HS-5 (cell line): Measurements from ENCODE around the gene AQP6.

ENCODE experiments used
- DNase-seq: peaks from one replicate; pipeline ENCODE4 v3.0.0-alpha.2; 2012; ENCODE audit warnings: low read depth

Gene AQP6, protein sequence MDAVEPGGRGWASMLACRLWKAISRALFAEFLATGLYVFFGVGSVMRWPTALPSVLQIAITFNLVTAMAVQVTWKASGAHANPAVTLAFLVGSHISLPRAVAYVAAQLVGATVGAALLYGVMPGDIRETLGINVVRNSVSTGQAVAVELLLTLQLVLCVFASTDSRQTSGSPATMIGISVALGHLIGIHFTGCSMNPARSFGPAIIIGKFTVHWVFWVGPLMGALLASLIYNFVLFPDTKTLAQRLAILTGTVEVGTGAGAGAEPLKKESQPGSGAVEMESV

DNA sequence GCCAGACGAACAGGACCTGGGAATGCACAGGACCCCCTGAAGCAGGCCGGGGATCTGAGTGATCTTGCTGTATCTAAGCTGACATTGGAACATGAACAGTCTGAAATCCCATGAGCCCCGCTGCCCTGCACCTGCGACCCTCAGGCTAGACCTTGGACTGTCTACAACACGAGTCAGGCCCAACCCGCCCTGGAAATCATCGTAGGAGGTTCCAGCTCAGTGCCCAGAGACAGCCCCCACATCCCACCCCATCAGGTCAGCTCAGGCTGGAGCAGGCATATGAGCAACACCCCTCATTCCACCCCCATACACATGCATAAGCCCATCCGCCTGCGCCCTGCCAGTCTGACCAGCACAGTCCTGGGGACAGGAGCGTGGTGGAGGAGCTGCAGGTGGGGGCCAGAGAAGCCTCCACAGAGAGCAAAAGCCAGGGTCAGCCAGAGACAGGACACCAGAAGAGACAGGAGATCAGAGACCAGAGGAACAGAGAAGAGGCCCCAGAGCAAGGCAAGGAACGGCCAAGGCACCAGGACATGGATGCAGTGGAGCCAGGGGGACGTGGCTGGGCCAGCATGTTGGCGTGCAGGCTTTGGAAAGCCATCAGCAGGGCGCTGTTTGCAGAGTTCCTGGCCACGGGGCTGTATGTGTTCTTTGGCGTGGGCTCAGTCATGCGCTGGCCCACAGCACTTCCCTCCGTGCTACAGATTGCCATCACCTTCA is at the start of gene AQP6:
Gene AQP6 (plus strand): TSS at position 307 of the 720 bp plus-strand sequence. CDS start 227 bp downstream, at position 534.
- no peak for DNase-seq

DNA sequence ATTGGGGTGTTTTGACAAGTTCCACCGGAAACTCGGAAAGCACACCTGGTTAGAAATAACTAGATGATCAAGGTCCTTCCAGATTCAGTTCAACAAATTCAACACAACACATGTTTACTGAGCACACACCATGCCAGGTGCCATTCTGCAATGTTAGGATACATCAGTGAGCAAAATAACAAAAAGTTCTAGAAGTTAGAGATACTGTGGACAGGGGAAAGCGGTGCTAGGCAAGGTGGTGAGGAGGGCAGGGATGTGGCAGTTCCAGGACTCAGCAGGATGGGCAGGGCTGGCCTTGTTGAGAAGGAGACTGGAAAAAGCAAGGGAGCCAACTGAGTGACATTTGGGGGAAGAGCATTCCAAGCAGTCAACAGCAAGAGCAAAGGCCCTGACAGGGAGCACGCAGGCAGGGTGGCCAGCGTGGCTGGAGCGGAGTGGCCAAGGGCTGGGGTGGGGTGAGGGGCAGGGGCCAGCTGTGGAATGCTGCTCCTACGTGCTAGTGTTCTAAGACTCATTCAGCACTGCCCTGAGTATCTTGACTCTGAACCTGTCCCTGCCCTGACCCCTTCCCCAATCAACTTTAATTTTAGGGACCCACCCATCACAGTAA is 49.6 kb upstream of the AQP6 start:
- DNase-seq, result no peak

DNA sequence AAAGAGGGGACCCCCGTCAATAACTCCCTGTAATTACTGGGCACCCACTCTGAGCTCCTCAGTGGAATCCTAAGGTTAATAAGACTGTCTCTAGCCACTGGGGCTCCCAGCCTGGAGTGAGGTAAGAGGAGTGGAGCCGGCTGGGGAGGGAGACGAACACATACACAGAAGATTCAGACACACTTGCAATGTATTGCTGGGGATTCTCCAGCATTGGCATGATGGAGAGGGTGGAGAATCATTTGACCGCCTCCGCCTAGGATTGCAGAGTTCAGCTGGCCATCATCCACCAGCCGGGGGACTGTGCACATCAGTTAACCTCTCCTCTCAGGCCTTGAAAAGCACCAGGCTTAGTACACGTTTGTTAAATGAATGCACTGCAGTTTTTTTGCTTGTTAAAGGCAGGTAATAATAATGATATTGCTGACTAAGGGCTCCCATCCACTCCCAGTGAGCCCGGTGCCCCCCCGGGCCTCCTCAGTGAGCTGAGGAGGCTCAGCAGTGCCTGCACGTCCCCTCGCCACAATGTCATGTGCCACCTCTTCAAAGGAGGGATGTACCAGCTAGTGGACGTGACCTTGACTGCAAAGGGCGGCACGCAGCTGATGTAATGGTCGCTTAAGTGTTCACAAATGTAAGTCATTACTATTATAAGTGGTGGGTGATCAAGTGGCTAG is 48.7 kb upstream of the AQP6 start:
- no peak for DNase-seq

- no peak for DNase-seq
These were observed 48.0 kb upstream of the AQP6 start for GRCh38 chr12:49924628-49925246.

DNA sequence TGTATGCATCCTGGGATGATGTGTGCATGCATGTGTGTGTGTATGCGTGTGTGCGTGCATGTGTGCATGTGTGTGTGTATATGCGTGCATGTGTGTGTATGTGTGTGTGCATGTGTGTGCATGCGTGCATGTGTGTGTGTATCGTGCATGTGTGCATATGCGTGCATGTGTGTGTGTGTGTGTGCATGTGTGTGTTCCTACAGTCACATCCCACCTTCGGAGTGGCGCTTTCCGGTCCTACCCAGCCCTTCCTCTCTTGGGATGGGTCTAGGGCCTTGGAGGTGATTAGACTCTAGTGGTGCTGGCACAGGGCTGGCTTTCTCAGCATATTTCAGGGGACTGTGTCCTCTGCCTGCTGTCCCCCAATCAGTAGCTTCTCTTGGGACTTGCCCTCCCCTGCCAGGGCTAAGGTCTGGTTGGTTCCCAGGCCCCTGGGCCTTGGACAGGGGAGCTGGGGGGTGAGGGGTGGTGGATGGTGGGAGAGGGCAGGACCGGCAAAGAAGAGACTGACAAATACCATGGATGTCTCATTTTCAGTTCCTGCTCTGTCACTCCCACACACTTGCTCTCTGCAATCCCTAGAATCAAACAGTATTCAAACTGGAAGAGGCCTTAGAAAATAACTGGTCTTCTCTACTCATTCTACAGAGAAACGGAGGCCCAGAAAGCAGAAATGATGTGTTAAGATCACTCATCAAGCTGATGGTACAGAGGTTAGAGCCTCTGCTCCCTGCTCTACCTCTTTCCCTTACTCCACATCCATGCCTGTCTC is 47.1 kb upstream of the AQP6 start:
- no peak for DNase-seq

- DNase-seq, result no peak
These were observed 44.3 kb upstream of the AQP6 start for GRCh38 chr12:49928471-49928870.

- DNase-seq, result no peak
These were observed 43.2 kb upstream of the AQP6 start for GRCh38 chr12:49929581-49929980.

- DNase-seq, result peak; percentile 33
These were observed 42.0 kb upstream of the AQP6 start for GRCh38 chr12:49930515-49931288.

GRCh38 chr12:49932023-49932422 is 40.7 kb upstream of the AQP6 start:
- no peak for DNase-seq

GRCh38 chr12:49932533-49933130 is 40.1 kb upstream of the AQP6 start:
- DNase-seq, result no peak

DNA sequence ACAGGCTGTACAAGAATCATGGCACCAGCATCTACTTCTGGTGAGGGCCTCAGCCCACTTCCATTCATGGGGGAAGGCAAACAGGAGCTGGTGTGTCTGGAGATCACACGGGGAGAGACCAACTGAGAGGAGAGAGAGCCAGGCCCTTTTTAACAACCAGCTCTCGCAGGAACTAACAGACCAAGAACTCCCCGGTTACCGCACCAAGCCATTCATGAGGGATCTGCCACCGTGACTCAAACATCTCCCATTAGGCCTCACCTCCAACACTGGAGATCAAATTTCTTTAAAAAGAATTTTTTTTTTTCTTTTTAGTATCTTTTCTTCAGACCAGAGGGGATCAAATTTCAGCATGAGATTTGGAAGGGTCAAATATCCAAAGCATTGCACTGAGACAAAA is 39.0 kb upstream of the AQP6 start:
- no peak for DNase-seq

GRCh38 chr12:49934505-49934904 is 38.2 kb upstream of the AQP6 start:
- DNase-seq, result no peak

GRCh38 chr12:49936925-49937324 is 35.8 kb upstream of the AQP6 start:
- no peak for DNase-seq

GRCh38 chr12:49937639-49938300 is 35.0 kb upstream of the AQP6 start:
- DNase-seq, result no peak

- no peak for DNase-seq
These were observed 33.4 kb upstream of the AQP6 start for GRCh38 chr12:49939307-49939706.

- no peak for DNase-seq
These were observed 33.0 kb upstream of the AQP6 start for GRCh38 chr12:49939707-49940106.

- DNase-seq, result no peak
These were observed 30.9 kb upstream of the AQP6 start for GRCh38 chr12:49941556-49942511.

GRCh38 chr12:49942512-49942893 is 30.2 kb upstream of the AQP6 start:
- DNase-seq, result no peak
